ENCODE measurements around the gene CBFA2T2.
"Not testable (repeated sequence)": the region's sequence is repeated elsewhere in the genome, so short reads cannot be mapped to it uniquely, and the experiment has no call there.

The CBFA2T2 gene

DNA sequence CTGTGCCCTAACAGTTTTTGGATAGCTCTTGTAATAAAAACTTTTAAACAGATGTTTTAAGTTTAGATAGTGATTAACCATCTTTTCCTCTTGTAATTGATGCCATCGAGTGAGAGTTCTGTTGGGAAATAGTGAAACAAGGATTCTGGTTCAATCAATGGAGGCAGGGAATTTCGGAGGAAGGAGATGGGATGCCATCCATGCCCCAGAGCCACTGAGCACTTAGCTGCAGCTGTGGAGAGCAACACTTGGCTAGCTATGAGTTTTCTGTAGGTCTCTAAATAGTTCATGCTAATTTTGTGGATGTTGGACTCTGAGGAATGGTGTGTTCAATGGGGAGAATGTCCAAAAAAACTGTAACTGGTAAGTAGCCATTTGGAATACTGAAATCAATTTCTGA is 16.7 kb downstream of the CBFA2T2 start:
- no peak for DNase-seq (ENCODE audit: low spot score)

DNA sequence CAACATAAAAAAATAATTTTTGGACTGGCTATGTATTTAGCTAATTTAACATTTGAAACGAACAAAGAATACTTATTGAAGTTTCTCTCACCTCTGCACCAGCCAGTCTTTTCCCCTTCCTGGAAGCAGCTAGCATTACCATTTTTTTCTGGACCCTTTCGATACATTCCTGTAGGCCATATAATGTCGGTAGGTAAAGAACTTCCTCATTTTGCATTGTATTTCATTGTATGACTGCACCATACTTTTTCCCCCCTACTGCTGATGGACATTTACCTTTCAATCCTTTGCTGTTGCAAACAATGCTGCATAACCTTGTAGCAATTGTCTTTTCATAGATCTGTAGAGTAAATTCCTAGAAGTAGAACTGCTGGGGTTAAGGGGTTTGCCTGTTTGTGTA is 17.6 kb downstream of the CBFA2T2 start:
- no peak for DNase-seq (ENCODE audit: low spot score)

DNA sequence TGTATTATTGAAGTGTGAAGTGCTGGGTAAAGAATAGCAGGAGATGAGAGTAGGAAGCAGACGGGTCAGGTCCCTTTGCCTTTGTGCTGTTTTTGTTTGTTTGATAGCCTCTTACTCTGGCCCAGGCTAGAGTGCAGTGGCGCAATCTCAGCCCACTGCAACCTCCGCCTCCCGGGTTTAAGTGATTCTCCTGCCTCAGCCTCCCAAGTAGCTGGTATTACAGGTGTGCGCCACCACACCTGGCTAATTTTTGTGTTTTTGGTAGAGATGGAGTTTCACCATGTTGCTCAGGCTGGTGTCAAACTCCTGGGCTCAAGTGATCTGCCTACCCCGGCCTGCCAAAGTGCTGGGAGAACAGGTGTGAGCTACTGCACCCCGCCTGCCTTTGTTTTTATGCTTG is 18.1 kb downstream of the CBFA2T2 start:
- not testable (repeated sequence) for DNase-seq (ENCODE audit: low spot score)

DNA sequence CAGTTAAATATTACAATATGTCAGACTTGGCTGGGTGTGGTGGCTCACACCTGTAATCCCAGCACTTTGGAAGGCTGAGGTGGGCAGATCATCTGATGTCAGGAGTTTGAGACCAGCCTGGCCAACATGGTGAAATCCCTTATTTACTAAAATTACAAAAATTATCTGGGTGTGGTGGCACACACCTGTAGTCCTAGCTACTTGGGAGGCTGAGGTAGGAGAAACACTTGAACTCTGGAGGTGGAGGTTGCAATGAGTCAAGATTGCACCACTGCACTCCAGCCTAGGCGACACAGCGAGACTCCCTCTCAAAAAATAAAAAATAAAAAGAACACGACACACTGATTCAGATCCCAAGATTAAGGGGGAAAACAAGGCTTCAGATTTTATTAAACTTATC is 19.2 kb downstream of the CBFA2T2 start:
- DNase-seq (ENCODE audit: low spot score): not testable (repeated sequence)

DNA sequence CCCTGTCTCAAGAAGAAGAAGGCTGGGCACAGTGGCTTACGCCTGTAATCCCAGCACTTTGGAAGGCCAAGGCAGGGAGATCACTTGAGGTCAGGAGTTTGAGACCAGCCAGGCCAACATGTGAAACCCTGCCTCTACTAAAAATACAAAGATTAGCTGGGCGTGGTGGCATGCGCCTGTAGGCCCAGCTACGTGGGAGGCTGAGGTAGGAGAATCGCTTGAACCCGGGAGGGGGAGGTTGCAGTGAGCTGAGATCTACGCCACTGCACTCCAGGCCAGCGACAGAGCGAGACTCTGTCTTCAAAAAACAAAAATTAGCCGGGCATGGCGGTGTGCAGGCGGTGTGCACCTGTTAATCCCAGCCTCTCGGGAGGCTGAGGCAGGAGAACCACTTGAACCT is 22.0 kb downstream of the CBFA2T2 start:
- not testable (repeated sequence) for DNase-seq (ENCODE audit: low spot score)

DNA sequence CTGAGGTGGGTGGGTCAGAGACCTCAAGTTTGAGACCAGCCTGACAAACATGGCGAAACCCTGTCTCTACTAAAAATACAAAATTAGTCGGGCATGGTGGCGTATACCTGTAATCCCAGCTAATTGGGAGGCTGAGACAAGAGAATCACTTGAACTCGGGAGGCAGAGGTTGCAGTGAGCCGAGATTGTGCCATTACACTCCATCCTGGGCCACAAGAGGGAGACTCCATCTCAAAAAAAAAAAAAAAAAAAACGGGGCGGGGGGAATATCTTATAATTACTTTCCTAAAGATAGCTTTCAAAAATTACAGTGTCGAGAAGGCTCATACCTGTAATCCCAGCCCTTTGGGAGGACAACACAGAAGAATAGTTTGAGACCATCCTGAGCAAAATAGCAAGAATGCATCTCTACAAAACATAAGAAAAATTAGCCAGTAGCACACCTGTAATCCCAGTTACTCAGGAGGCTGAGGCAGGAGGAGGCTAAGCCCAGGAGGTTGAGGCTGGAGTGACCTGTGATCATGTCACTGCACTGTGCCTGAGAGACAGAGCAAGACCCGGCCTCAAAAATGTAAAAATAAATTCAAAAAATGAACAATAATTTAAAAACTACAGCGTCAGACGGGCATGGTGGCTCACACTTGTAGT is 25.8 kb downstream of the CBFA2T2 start:
- no peak for DNase-seq (ENCODE audit: low spot score)

DNA sequence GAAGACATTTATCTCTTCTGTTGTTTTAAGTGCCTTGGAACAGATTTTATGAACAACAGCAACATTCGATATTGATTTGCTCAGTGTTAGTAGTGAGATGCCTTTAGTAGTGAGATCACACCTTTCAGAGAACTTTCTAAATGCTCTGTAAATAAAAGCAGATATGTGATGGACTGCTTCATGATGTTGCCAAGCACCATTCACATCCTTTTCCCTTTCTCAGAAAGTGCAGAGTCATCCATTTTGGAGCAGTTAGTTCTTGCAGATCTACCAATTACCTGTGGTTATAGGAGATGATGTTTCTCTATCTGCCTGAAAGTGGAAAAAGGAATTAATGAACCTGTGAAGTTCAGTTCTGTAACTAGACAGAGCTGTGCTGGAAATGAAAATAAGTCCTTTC is 27.0 kb downstream of the CBFA2T2 start:
- peak; percentile 16 for DNase-seq (ENCODE audit: low spot score)

DNA sequence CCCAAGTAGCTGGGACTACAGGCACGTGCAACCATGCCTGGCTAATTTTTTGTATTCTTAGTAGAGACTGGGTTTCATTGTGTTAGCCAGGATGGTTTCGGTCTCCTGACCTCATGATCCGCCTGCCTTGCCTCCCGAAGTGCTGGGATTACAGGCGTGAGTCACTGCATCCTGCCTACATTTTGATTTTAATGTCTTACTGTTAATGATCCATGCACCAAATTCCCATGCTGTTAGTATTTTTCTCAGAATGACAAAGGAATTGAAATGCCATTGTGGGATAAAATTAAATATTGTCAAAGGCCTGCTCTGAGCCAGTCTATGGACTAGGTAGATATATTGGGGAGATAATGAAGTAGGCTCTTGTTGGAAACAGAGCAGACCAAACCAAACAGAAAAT is 28.2 kb downstream of the CBFA2T2 start:
- DNase-seq (ENCODE audit: low spot score): no peak

DNA sequence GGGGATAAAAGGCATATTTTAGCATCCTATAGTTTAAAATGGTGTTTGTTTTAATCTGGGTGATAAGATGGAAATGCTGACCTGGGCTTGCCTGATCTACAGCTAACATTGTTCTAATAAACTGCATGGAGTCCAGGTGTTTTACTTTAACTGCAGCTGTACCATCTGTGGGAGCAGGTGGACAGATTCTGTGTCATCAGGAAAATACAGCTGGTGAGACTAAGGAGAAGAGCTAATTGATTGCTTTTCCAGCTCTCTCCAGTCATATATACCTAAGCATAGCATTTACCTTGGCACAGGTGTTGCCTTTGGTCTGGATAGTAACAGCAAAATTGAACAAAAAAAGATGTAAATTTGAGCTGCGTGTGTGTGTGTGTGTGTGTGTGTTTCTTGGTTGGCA is 31.6 kb downstream of the CBFA2T2 start:
- DNase-seq (ENCODE audit: low spot score): no peak

DNA sequence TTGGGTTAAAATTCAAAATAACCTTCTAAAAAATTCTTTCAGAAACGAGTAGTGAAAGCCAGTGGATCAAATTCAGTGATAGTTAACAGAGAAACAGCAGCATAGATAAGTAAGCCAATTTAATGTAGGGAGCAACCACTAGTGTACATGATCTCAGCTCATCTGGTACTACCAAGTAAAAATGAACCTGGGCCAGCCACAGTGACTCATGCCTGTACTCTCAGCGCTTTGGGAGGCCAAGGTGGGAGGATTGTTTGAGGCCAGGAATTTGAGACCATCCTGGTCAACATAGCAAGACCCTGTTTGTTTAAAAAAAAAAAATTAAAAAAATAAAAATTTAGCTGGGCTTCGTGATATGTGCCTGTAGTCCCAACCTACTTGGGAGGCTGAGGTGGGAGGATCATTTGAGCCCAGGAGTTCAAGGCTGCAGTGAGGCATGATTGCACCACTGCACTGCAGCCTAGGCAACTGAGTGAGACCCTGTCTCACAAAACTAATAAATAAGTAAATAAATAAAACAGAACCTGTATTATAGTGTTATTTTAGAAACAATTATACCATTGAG is 32.4 kb downstream of the CBFA2T2 start:
- no peak for DNase-seq (ENCODE audit: low spot score)

DNA sequence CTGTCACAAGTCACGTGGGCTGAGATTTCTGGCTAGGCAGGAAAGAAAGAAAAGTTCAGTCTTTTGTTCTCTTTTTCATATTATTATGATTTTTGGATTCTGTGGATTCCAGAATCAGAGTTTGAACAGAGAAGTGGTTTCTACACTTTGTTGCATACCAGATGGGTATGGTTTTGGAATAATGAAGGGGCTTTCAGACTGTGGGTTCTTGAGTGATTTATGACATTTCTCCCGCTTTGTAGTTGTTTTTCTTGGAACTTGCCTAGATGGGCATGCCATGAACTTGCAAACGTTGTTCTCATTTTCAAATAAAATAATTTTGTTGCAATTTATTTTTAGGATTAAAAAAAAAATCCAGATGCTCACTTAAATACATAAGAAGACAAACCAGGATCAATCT is 34.4 kb downstream of the CBFA2T2 start:
- DNase-seq (ENCODE audit: low spot score): no peak

DNA sequence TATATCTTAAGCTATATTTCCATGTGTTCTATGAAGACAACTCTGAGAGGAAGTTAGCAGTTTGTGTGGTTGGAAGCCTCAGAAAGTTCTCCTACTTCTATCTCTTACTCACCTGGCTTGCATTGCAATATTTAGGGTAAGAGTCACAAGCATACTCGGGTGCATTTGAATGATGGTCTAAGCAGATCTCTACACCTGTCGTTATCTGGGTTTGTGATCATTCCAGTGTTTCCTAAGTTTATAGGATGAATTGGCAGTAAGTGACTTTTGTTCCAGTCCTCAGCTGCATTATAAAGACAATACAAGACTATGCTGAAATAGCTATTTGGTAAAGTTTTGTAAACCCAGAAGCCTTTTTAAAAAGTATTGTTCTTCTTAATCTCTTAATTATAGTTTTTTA is 36.9 kb downstream of the CBFA2T2 start:
- DNase-seq (ENCODE audit: low spot score): no peak

DNA sequence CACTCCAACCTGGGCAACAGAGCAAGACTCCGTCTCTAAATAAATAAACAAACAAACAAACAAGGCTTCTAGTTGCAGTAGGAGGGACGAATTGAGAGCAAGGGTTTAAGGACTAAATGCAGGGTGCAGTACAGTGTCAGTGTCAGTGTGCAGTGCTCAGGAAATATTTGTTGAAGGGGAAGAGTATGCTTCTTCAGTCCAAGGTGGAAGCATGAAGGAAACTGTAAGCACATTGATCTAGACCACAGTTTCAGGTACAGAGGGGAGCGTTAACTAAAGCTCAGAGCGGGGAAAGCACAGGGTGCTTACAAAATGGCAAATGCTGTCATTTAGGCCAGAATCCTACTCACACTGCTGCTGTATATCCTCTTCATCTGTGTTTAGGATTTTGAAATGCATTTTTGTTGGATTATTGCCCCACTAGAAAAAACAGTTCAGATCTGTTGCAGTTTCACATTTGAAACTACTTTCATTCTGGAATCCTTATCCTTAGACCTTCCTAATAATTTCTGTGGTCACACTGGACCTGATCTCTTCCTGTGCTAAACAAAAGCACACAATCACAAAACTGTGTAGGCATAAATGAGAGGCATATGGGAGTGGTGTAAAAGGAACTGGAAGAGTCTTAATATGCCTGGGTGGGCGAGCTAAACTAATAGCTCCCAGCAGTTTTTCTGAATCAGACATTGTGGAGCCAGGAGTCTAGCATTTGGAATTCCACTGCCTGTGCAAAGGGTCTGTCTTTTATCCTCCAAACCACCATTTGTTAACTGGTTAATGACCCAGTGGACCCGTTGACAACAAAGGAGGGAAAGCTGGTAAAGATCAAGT is 41.4 kb downstream of the CBFA2T2 start:
- DNase-seq (ENCODE audit: low spot score): peak; percentile 23

DNA sequence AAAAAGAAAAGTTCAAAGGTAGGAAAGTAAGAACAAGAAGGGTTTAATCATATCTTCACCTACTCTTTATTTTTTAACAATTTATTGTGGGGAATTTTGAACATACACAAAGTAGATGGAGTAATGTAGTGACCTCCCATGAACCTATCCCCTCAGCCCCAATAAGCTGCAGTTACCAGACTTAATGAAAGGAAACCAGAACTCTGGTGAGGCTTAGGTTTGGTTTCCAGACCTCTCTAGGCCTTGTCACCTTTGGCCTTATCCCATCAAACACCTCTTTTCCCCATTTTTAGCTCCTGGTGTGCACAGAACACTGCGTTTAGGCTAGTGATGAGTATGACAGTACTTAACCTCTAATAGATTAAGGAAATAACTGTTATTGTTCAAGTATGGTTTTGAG is 42.0 kb downstream of the CBFA2T2 start:
- DNase-seq (ENCODE audit: low spot score): no peak

DNA sequence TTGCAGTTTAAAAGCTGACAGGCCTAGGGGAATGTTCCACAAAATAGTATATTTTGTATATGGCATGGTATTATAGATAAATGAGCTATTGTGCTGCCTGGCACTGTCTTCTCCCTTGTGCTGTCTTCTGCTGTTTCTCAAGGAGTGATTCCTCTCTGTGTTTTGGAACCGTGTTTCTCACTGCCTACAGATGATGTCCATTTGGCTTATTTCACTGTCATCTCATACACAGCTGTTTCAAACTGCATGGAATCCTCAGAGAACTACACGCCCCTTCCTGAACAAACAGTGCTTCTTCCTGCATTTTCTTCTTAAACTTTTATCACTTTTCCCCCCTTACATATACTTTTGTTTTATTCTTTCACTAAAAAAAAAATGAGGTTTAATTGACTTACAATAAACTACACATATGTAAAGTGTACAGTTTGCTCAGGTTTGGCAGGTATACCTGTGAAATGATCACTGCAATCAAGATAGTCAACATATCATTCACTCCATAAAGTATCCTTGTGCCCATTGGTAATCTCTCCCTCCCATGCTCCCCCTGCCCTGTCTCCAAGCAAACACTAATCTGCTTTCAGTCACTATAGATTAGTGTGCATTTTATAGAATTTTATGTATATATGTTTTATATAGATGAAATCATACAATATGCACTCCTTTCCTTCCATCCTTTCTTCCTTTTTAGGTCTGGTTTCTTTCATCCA is 43.0 kb downstream of the CBFA2T2 start:
- no peak for DNase-seq (ENCODE audit: low spot score)

DNA sequence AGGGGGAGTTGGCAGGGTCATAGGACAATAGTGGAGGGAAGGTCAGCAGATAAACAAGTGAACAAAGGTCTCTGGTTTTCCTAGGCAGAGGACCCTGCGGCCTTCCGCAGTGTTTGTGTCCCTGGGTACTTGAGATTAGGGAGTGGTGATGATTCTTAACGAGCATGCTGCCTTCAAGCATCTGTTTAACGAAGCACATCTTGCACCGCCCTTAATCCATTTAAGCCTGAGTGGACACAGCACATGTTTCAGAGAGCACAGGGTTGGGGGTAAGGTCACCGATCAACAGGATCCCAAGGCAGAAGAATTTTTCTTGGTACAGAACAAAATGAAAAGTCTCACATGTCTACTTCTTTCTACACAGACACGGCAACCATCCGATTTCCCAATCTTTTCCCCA is 45.8 kb downstream of the CBFA2T2 start:
- not testable (repeated sequence) for DNase-seq (ENCODE audit: low spot score)

DNA sequence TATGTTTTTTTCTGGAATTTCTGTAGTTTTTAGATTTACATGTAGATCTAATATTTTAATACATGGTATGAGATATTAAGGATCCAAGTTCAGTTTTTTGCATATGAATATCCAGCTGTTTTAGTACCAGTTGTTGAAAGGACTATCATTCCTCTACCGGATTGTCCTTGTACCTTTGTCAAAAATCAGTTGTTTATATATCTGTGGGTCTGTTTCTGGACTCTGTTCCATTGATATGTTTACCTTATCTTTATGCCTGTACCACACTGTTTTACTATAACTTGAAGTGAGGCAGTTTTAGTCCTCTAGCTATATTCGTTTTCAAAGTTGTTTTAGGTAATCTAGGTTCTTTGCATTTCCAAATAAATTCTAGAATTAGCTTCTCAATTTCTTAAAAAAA is 47.7 kb downstream of the CBFA2T2 start:
- no peak for DNase-seq (ENCODE audit: low spot score)

DNA sequence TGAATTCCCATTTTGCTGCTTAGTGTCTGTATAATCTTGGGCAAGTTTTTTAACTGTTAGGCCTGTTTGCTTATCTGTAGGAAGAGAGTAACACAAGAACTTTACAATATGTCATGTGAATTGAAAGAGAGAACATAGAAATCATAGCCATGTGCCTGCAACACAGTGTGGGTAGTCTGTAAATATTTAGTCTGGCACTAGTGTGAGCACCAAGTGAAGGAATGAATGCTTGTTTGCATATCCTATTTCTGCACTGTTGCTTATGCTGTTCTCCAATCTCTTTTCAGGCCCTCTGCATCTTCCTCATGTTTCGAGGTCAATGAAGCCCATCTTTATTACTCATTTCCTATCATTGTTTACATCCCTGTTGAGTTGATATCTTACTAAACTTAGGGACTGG is 49.2 kb downstream of the CBFA2T2 start:
- DNase-seq (ENCODE audit: low spot score): no peak

DNA sequence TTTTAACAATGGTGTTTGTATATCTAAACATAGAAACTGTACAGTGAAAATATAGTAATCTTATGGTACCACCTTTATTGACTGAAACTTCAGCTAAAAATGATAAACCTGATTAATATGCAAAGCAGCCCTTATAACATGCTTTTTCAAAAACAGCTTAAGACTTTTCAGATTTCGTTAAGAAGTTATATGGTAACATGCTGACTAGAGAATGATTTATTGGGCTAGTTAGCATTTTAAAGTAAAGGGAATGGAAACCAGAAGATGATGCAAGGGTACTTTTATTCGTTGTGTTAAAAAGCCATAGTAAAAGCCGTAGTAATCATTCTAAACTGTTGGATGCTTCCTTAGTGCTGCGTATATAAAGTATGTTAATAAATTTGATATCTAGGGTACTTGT is 50.5 kb downstream of the CBFA2T2 start:
- no peak for DNase-seq (ENCODE audit: low spot score)

DNA sequence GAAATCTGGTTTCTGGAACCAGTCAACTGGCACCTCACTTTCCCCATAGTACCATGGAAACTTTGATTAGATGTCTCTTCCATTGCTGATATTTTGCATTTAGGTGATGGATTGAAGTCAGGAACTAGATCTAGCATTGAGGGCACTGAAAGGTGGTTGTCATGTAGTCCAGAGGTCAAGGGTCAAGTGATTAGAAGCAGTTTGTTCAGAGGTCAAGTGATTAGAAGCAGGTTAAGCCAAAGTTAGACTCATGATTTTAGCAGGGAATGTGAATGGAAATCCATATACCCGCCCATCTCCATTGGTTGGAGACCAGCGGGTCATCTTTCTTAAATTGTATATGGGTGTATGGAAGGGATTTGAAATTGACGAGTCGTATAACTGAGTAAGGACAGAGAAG is 51.2 kb downstream of the CBFA2T2 start:
- no peak for DNase-seq (ENCODE audit: low spot score)

DNA sequence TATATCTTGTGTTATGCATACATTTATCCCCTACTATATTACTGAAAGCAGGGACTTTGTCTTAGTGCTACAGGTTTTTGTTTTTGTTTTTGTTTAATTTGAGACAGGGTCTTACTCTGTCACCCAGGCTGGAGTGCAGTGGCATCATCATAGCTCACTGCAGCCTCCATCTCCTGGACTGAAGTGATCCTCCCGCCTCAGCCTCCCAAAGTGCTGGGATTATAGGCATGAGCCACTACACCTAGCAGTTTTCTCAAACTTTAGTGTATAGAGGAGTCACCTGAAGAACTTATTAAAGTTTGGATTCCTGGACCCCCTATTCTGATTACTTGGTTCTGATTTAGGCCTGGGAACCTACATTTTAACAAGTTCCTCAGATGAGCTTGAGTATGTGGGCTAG is 51.9 kb downstream of the CBFA2T2 start:
- DNase-seq (ENCODE audit: low spot score): no peak

DNA sequence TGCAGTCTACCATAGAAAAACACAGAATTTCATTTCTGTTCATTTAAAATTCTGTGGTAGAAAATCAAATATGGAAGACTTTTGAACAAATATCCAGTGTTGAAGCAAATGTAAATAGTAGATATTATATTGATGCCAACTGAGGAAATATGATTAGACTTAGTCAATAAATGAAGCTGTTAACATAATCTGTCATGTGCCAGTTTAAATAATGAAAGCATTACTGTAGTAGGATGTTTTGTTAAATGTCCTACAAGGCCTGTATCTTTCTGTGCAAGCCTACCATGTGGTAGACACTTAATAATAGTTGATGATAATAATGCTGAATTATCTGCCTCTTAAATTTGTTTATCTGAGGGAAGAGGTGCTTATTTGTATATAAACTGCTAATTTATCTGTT is 55.9 kb downstream of the CBFA2T2 start:
- no peak for DNase-seq (ENCODE audit: low spot score)
